Thyroid gland (tissue), 4 donors: Measurements from ENCODE around the gene SCEL.

Source experiments
- CTCF ChIP-seq, 6 experiments: fragments of 200-600 bp in 3 of 6; fragments of 450-650 bp in 3 of 6; sonication (generic) in 3 of 6; IDR thresholded peaks; one replicate each; pipeline ENCODE4 v1.5.1; 2016 to 2019; ENCODE audit warnings: antibody characterized with exemption in 6 of 6, mild to moderate bottlenecking in 2 of 6, inconsistent platforms in 1 of 6, moderate library complexity in 1 of 6
- POLR2A ChIP-seq, 2 donors: fragments of 450-650 bp; IDR thresholded peaks; one replicate each; pipeline ENCODE4 v1.6.1; 2017; ENCODE audit warnings: antibody characterized with exemption in 2 of 2, mild to moderate bottlenecking in 2 of 2, moderate library complexity in 1 of 2

DNA sequence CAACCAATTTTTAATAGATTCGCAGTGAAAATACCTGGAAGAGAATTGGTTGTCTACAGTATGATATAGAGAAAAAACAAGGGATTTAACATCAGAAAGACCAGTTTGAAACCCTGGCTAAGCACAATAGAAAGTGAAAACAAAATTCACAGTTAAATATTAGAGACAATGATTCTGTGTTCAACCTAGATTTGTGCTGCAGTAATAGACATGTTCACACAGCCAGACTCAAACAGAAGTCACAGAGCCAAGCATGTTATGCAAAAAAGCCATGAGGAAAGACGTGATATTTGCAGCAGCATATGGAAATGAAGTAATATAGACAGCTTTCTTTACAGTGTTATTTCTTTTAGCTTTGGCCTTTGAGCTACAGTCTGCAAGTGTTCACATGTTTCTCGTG is 48.1 kb downstream of the SCEL start:
- TF ChIP-seq CTCF (IDR thresholded peaks at IDR 0.05) (no peak), POLR2A (IDR thresholded peaks at IDR 0.05) (no peak)
